OCI-LY1 (cell line): ENCODE data around the gene XPA.

Source experiments
- H2AFZ ChIP-seq: fragments of 200-600 bp; sonication (generic), shearing (Covaris generic); 2 replicates; pipeline ENCODE4 v1.6.0; 2014; ENCODE audit warnings: antibody characterized with exemption, mild to moderate bottlenecking, low read length
- H3F3A ChIP-seq: fragments of 200-600 bp; sonication (generic), shearing (Covaris generic); 2 replicates; pipeline ENCODE4 v1.6.0; 2014; ENCODE audit warnings: mild to moderate bottlenecking, antibody characterized with exemption, low read length, moderate library complexity; ENCODE audit not compliant: insufficient read depth
- H3K27ac ChIP-seq: fragments of 200-600 bp; sonication (generic); 2 replicates; pipeline ENCODE4 v1.5.1; 2014; ENCODE audit warnings: low read length, mixed run types, mild to moderate bottlenecking, low read depth; ENCODE audit not compliant: poor library complexity, severe bottlenecking
- H3K27me3 ChIP-seq: fragments of 200-600 bp; sonication (generic); 2 replicates; pipeline ENCODE4 v1.6.0; 2014; ENCODE audit warnings: antibody characterized with exemption, mild to moderate bottlenecking, low read length, moderate library complexity; ENCODE audit not compliant: insufficient read depth
- H3K36me3 ChIP-seq: fragments of 200-600 bp; sonication (generic); 2 replicates; pipeline ENCODE4 v1.6.1; 2014; ENCODE audit warnings: mild to moderate bottlenecking, antibody characterized with exemption, low read length, moderate library complexity, mixed read lengths; ENCODE audit not compliant: insufficient read depth
- H3K4me1 ChIP-seq: fragments of 200-600 bp; sonication (generic); 2 replicates; pipeline ENCODE4 v1.5.1; 2014; ENCODE audit warnings: mild to moderate bottlenecking, low read length, moderate library complexity; ENCODE audit not compliant: insufficient read depth, severe bottlenecking
- H3K4me2 ChIP-seq: fragments of 200-600 bp; sonication (generic), shearing (Covaris generic); 2 replicates; pipeline ENCODE4 v1.6.1; 2014; ENCODE audit warnings: low read length
- H3K4me3 ChIP-seq: fragments of 200-600 bp; sonication (generic); 2 replicates; pipeline ENCODE4 v1.5.1; 2014; ENCODE audit warnings: low read length, low read depth, mild to moderate bottlenecking, mixed read lengths; ENCODE audit not compliant: poor library complexity, severe bottlenecking
- H3K79me2 ChIP-seq: fragments of 200-600 bp; shearing (Covaris generic); 2 replicates; pipeline ENCODE4 v1.6.1; 2016; ENCODE audit warnings: mixed run types, low read length, mixed read lengths; ENCODE audit not compliant: insufficient read depth
- H3K9ac ChIP-seq: fragments of 200-600 bp; sonication (generic), shearing (Covaris generic); 2 replicates; pipeline ENCODE4 v1.6.1; 2014; ENCODE audit warnings: mild to moderate bottlenecking, low read length, mixed read lengths
- H3K9me2 ChIP-seq: fragments of 200-600 bp; sonication (generic), shearing (Covaris generic); 2 replicates; pipeline ENCODE4 v1.6.1; 2014; ENCODE audit warnings: low read depth, mild to moderate bottlenecking, low read length, mixed read lengths
- H3K9me3 ChIP-seq: fragments of 200-600 bp; shearing (Covaris generic); 2 replicates; pipeline ENCODE4 v1.6.1; 2014; ENCODE audit warnings: low read length, mixed read lengths
- H4K20me1 ChIP-seq: fragments of 200-600 bp; sonication (generic), shearing (Covaris generic); 2 replicates; pipeline ENCODE4 v1.6.0; 2016; ENCODE audit warnings: mild to moderate bottlenecking, low read length; ENCODE audit not compliant: insufficient read depth
- CTCF ChIP-seq: fragments of 200-600 bp; sonication (generic), shearing (Covaris generic); IDR thresholded peaks from 2 replicates; pipeline ENCODE4 v1.5.1; 2017; ENCODE audit warnings: mild to moderate bottlenecking, antibody characterized with exemption, low read length, moderate library complexity, mixed read lengths
- EZH2 ChIP-seq: fragments of 200-600 bp; sonication (generic), shearing (Covaris generic); IDR thresholded peaks from 2 replicates; pipeline ENCODE4 v1.8.0; 2017; ENCODE audit warnings: borderline replicate concordance, mixed run types, mild to moderate bottlenecking, antibody characterized with exemption, low read length, moderate library complexity, mixed read lengths

Gene XPA

GRCh38 chr9:97717866-97718265, 20.7 kb upstream of the XPA start:
- Histone ChIP-seq H3K27ac (no peak overlapping the region), H3K4me1 (no peaks in the 10 kb centered on the region), H3K27me3 (peaks cover 8% of the 10 kb centered on the region; the same call in 1 of the 2 replicates), H2AFZ (no peak overlapping the region), H3K36me3 (no peaks in the 10 kb centered on the region; the same call in 1 of the 2 replicates), H3K79me2 (no peaks in the 10 kb centered on the region), H3K4me3 (no peak overlapping the region), H3K9me2 (no peaks in the 10 kb centered on the region), H4K20me1 (no peaks in the 10 kb centered on the region), H3K9me3 (0 out of 2 replicates have a peak, but pooled peaks cover 3% of the 10 kb centered on the region), H3F3A (no peaks in the 10 kb centered on the region), H3K4me2 (no peak overlapping the region), H3K9ac (no peak overlapping the region)
- TF ChIP-seq EZH2, result no peak
- TF ChIP-seq CTCF, result no peak

GRCh38 chr9:97714435-97714834, 17.3 kb upstream of the XPA start:
- TF ChIP-seq CTCF, result no peak
- no peak for TF ChIP-seq EZH2
- no peak overlapping the region for H2AFZ ChIP-seq

GRCh38 chr9:97711223-97711626, 14.1 kb upstream of the XPA start:
- Histone ChIP-seq H3K36me3 (no peaks in the 10 kb centered on the region), H3F3A (no peaks in the 10 kb centered on the region), H3K27me3 (no peaks in the 10 kb centered on the region), H3K4me1 (no peaks in the 10 kb centered on the region), H3K4me2 (no peak overlapping the region), H3K27ac (no peak overlapping the region), H3K79me2 (no peaks in the 10 kb centered on the region), H3K9me3 (no peaks in the 10 kb centered on the region), H3K9ac (no peak overlapping the region), H2AFZ (no peak overlapping the region), H3K9me2 (no peaks in the 10 kb centered on the region), H3K4me3 (no peak overlapping the region), H4K20me1 (no peaks in the 10 kb centered on the region)
- TF ChIP-seq CTCF, result no peak
- TF ChIP-seq EZH2, result no peak

More at GRCh38 chr9:97714435-97714834, 17.3 kb upstream of the XPA start:
- Histone ChIP-seq H3K9me3 (no peaks in the 10 kb centered on the region), H3F3A (no peaks in the 10 kb centered on the region), H3K9ac (no peak overlapping the region), H3K9me2 (no peaks in the 10 kb centered on the region), H3K36me3 (no peaks in the 10 kb centered on the region), H3K27me3 (no peaks in the 10 kb centered on the region), H3K27ac (no peak overlapping the region), H3K4me1 (no peaks in the 10 kb centered on the region), H3K4me3 (no peak overlapping the region), H3K4me2 (no peak overlapping the region), H3K79me2 (no peaks in the 10 kb centered on the region), H4K20me1 (no peaks in the 10 kb centered on the region)
